ENCODE results near the gene SLC12A1. TPM values are rescaled to one million over a fixed set of nuclear protein-coding genes. Genes with fewer than 3 reads are reported as not detected.

The SLC12A1 gene
- polyA plus RNA-seq, 3 donors: not detected

- no CpG with 5 or more reads among the region's 1 CpG for WGBS (ENCODE audit: insufficient coverage)
- TF ChIP-seq CTCF (IDR thresholded peaks at IDR 0.05): no peak
- intact Hi-C loops (cut with micrococcal nuclease): no loop called here
These were observed 38.8 kb downstream of the SLC12A1 start for GRCh38 chr15:48244921-48245320.

GRCh38 chr15:48248414-48248813 lies 42.3 kb downstream of the SLC12A1 start:
- Histone ChIP-seq H3K4me2 (replicated peaks; ENCODE audit: extremely low read depth, low read length, poor library complexity, severe bottlenecking) (no peak overlapping the region), H4K20me1 (ENCODE audit: insufficient read depth, low read length) (no peaks in the 10 kb centered on the region), H3K36me3 (replicated peaks in 1 of 2; ENCODE audit: control insufficient read depth in 1 of 2, insufficient read depth in 2 of 2, low read length in 2 of 2) (no peaks in the 10 kb centered on the region), H3K4me3 (replicated peaks in 1 of 3; ENCODE audit: low read depth in 2 of 3, low read length in 3 of 3) (no peak overlapping the region), H3K27ac (ENCODE audit: low read depth in 1 of 2, low read length in 2 of 2) (no peak overlapping the region), H3K4me1 (ENCODE audit: control insufficient read depth in 1 of 2, insufficient read depth in 2 of 2, low read length in 2 of 2) (no peaks in the 10 kb centered on the region), H3K27me3 (ENCODE audit: control insufficient read depth in 2 of 2, insufficient read depth in 2 of 2, low read length in 2 of 2) (no peaks in the 10 kb centered on the region), H3K9me3 (replicated peaks in 1 of 2; ENCODE audit: control insufficient read depth in 1 of 2, insufficient read depth in 1 of 2, low read length in 2 of 2) (no peaks in the 10 kb centered on the region), H3K79me2 (ENCODE audit: insufficient read depth, low read length) (no peaks in the 10 kb centered on the region), H2AFZ (ENCODE audit: insufficient read depth, low read depth, low read length, poor library complexity, severe bottlenecking) (no peak overlapping the region), H3K9ac (ENCODE audit: insufficient read depth, low read length, poor library complexity, severe bottlenecking) (no peak overlapping the region)
- 93% methylated on average over 3 of the region's 5 CpGs for WGBS (ENCODE audit: insufficient coverage)
- no peak for TF ChIP-seq CTCF (IDR thresholded peaks at IDR 0.05)
- peaks cover 4 to 6% (median 4%) of the 10 kb centered on the region in 3 donors for H3K27me3 Mint-ChIP-seq (ENCODE audit: low read depth in 3 of 3)
- no peak for DNase-seq
- no peak overlapping the region for H3K4me3 Mint-ChIP-seq
- H3K4me1 Mint-ChIP-seq: no peaks in the 10 kb centered on the region
- H3K36me3 Mint-ChIP-seq: no peaks in the 10 kb centered on the region
- no peak overlapping the region for H3K27ac Mint-ChIP-seq
- intact Hi-C loops (cut with micrococcal nuclease): no loop called here
- H3K9me3 Mint-ChIP-seq: no peaks in the 10 kb centered on the region

More at GRCh38 chr15:48244921-48245320, 38.8 kb downstream of the SLC12A1 start:
- Mint-ChIP-seq H3K27ac (no peak overlapping the region), H3K9me3 (no peaks in the 10 kb centered on the region), H3K36me3 (no peaks in the 10 kb centered on the region), H3K4me3 (no peak overlapping the region), H3K4me1 (no peaks in the 10 kb centered on the region), H3K27me3 (ENCODE audit: low read depth in 3 of 3) (peaks cover 2 to 4% (median 3%) of the 10 kb centered on the region in 3 donors)
- H3K79me2 ChIP-seq (ENCODE audit: insufficient read depth, low read length): no peaks in the 10 kb centered on the region
- H3K4me1 ChIP-seq (ENCODE audit: control insufficient read depth in 1 of 2, insufficient read depth in 2 of 2, low read length in 2 of 2): no peaks in the 10 kb centered on the region
- H3K9me3 ChIP-seq (replicated peaks in 1 of 2; ENCODE audit: control insufficient read depth in 1 of 2, insufficient read depth in 1 of 2, low read length in 2 of 2): no peaks in the 10 kb centered on the region
- no peak overlapping the region for H3K27ac ChIP-seq (ENCODE audit: low read depth in 1 of 2, low read length in 2 of 2)
- H3K36me3 ChIP-seq (replicated peaks in 1 of 2; ENCODE audit: control insufficient read depth in 1 of 2, insufficient read depth in 2 of 2, low read length in 2 of 2): no peaks in the 10 kb centered on the region
- no peaks in the 10 kb centered on the region for H3K27me3 ChIP-seq (ENCODE audit: control insufficient read depth in 2 of 2, insufficient read depth in 2 of 2, low read length in 2 of 2)
- no peak overlapping the region for H3K4me2 ChIP-seq (replicated peaks; ENCODE audit: extremely low read depth, low read length, poor library complexity, severe bottlenecking)
- H3K9ac ChIP-seq (ENCODE audit: insufficient read depth, low read length, poor library complexity, severe bottlenecking): no peak overlapping the region
- no peak overlapping the region for H2AFZ ChIP-seq (ENCODE audit: insufficient read depth, low read depth, low read length, poor library complexity, severe bottlenecking)
- no peak overlapping the region for H3K4me3 ChIP-seq (replicated peaks in 1 of 3; ENCODE audit: low read depth in 2 of 3, low read length in 3 of 3)
- no peak for DNase-seq
- H4K20me1 ChIP-seq (ENCODE audit: insufficient read depth, low read length): no peaks in the 10 kb centered on the region

Measured in CD14-positive monocyte (primary cell).